Lung (tissue), 12 donors: ENCODE results near the gene TRPC1. TPM values are rescaled to one million over a fixed set of nuclear protein-coding genes. Genes with fewer than 3 reads are reported as not detected.

Source experiments
- ATAC-seq: fragments of 200-7000 bp; cut with Tn5 transposase; one replicate; pipeline ENCODE4 v1.9.1; 2020; ENCODE audit warnings: moderate number of reproducible peaks; ENCODE audit not compliant: insufficient read depth, low FRiP score
- DNase-seq, 3 donors: peaks; one replicate each; pipeline ENCODE4 v3.0.0-alpha.2; 2013 to 2017
- H3K27ac ChIP-seq, 2 donors: one replicate each; pipeline ENCODE4 v1.5.1; 2013; ENCODE audit warnings: mild to moderate bottlenecking in 2 of 2, moderate library complexity in 2 of 2, control low read depth in 1 of 2, inconsistent platforms in 1 of 2, low read depth in 1 of 2, low read length in 1 of 2
- H3K27me3 ChIP-seq, 3 donors: one replicate each; pipeline ENCODE4 v1.5.1; 2013; ENCODE audit warnings: low read length in 2 of 3; ENCODE audit not compliant: control insufficient read depth in 3 of 3, insufficient read depth in 3 of 3
- H3K36me3 ChIP-seq, 4 donors: one replicate each; pipeline ENCODE4 v1.5.1; 2013; ENCODE audit warnings: low read length in 4 of 4, mild to moderate bottlenecking in 1 of 4, moderate library complexity in 1 of 4; ENCODE audit not compliant: control insufficient read depth in 4 of 4, insufficient read depth in 4 of 4
- H3K4me1 ChIP-seq, 5 donors: one replicate each; pipeline ENCODE4 v1.5.1; 2013; ENCODE audit warnings: low read length in 5 of 5, mild to moderate bottlenecking in 2 of 5, moderate library complexity in 1 of 5; ENCODE audit not compliant: control insufficient read depth in 5 of 5, insufficient read depth in 5 of 5
- H3K4me3 ChIP-seq: one replicate; pipeline ENCODE4 v1.5.1; 2013; ENCODE audit warnings: mild to moderate bottlenecking, control low read depth, moderate library complexity
- H3K9ac ChIP-seq, 2 donors: one replicate each; pipeline ENCODE4 v1.5.1; 2013; ENCODE audit warnings: low read length in 2 of 2, control low read depth in 1 of 2; ENCODE audit not compliant: insufficient read depth in 1 of 2
- H3K9me3 ChIP-seq, 4 donors: one replicate each; pipeline ENCODE4 v1.5.1; 2013; ENCODE audit warnings: low read length in 3 of 4, mild to moderate bottlenecking in 1 of 4, moderate library complexity in 1 of 4; ENCODE audit not compliant: control insufficient read depth in 4 of 4, insufficient read depth in 3 of 4
- CTCF ChIP-seq: IDR thresholded peaks from 2 replicates; pipeline ENCODE4 v1.5.1; 2012; ENCODE audit warnings: mild to moderate bottlenecking; ENCODE audit errors: control extremely low read depth, extremely low read depth
- WGBS, 2 donors: extraction: QIAGEN DNeasy Blood & Tissue Kit; methylation state at CpG; one replicate each; pipeline ENCODE4 v1.1.7; 2013; 5-methylcytosine and 5-hydroxymethylcytosine counted together
- polyA plus RNA-seq, 2 donors: library from polyadenylated mRNA; stranded (reverse); fragments of 200-250 nt; gene quantifications; one replicate each; pipeline ENCODE4 v1.2.1, GENCODE V29; 2013
- total RNA-seq, 2 donors: library from RNA; depleted of rRNA in 1 of 2; stranded (reverse); fragments of >200 nt in 1 of 2; gene quantifications; one replicate each; pipeline ENCODE4 v1.2.1, GENCODE V29; 2014 to 2021
- donor health status: control.
- donor health status: control.
- donor health status: Bipolar disorder and iron deficiency.
- donor health status: healthy.
- donor health status: DM: yes; HTN: yes; CAD: no.

TRPC1 gene
- total and polyA plus RNA-seq, 4 donors: 1.1 to 28.4 (median 4.7) TPM

- no peak for ATAC-seq
- TF ChIP-seq CTCF: no peak
- Histone ChIP-seq H3K4me1 (no peaks in the 10 kb centered on the region), H3K27me3 (no peaks in the 10 kb centered on the region), H3K36me3 (peaks cover 0 to 5% (median 2%) of the 10 kb centered on the region in 4 donors), H3K4me3 (no peak overlapping the region), H3K9me3 (no peaks in the 10 kb centered on the region), H3K27ac (no peak overlapping the region), H3K9ac (no peak overlapping the region)
- 88 to 91% methylated on average over 9 of the region's 9 CpGs for WGBS, 2 donors
- DNase-seq: no peak
Observed at GRCh38 chr3:142808103-142808917, 84.5 kb downstream of the TRPC1 start.

- Histone ChIP-seq H3K27me3 (no peaks in the 10 kb centered on the region), H3K9me3 (no peaks in the 10 kb centered on the region), H3K9ac (no peak overlapping the region), H3K4me3 (no peak overlapping the region), H3K4me1 (no peaks in the 10 kb centered on the region), H3K36me3 (peaks cover 0 to 5% (median 2%) of the 10 kb centered on the region in 4 donors), H3K27ac (no peak overlapping the region)
- ATAC-seq: no peak
- WGBS, 2 donors: 89 to 95% methylated on average over 3 of the region's 3 CpGs
- DNase-seq: no peak
- TF ChIP-seq CTCF: no peak
Observed at GRCh38 chr3:142809259-142809658, 85.4 kb downstream of the TRPC1 start.

GRCh38 chr3:142815803-142816202, 92.0 kb downstream of the TRPC1 start:
- Histone ChIP-seq H3K27ac (no peak overlapping the region), H3K4me1 (peaks cover 0 to 2% (median 0%) of the 10 kb centered on the region in 5 donors), H3K4me3 (no peak overlapping the region), H3K36me3 (no peaks in the 10 kb centered on the region), H3K9ac (no peak overlapping the region), H3K9me3 (no peaks in the 10 kb centered on the region), H3K27me3 (no peaks in the 10 kb centered on the region)
- ATAC-seq: no peak
- WGBS, 2 donors: 95% methylated on average over 6 of the region's 6 CpGs
- DNase-seq: no peak
- TF ChIP-seq CTCF: no peak
